Measurements from ENCODE around the gene L1CAM.

Gene L1CAM

GRCh38 chrX:153875391-153876111, 10.4 kb downstream of the L1CAM start:
- DNase-seq (ENCODE audit: low read depth), result peak; percentile 49

- no peak for DNase-seq (ENCODE audit: low read depth)
These were observed 11.4 kb downstream of the L1CAM start for GRCh38 chrX:153874366-153875125.

- DNase-seq (ENCODE audit: low read depth), result no peak
These were observed 11.9 kb downstream of the L1CAM start for GRCh38 chrX:153874085-153874365.

GRCh38 chrX:153873282-153874084, 12.5 kb downstream of the L1CAM start:
- DNase-seq (ENCODE audit: low read depth), result no peak

GRCh38 chrX:153871946-153872878, 13.8 kb downstream of the L1CAM start:
- DNase-seq (ENCODE audit: low read depth), result no peak

GRCh38 chrX:153871451-153871850, 14.5 kb downstream of the L1CAM start:
- no peak for DNase-seq (ENCODE audit: low read depth)

DNA sequence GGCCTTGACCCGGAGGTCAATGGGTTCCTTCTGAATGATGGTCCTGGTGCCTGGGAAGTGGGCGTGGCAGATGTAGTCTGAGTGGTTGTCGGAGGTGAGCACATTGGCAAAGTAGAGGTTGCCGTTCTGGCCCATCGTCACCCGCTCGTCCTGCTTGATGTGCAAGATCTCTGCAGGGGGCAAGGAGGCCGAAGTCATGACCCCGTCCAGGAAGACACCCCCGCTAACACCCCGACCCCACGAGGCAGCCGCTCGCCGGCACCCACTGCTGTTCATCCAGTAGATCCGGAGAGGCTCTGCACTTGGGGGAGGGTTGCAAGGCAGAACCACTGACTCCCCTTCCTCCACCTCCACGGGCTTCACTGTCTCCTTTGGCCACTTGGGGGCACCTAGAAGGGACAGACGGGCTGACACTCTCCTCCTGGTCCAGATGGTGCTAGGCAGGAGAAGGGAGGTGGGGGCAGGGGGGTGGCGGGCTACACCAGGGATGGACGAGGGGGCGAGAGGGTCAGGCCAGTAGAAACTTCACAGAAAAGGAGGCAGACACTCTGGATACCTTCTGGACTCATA, 15.1 kb downstream of the L1CAM start:
- DNase-seq (ENCODE audit: low read depth), result no peak

GRCh38 chrX:153870288-153870690, 15.7 kb downstream of the L1CAM start:
- DNase-seq (ENCODE audit: low read depth), result no peak

DNA sequence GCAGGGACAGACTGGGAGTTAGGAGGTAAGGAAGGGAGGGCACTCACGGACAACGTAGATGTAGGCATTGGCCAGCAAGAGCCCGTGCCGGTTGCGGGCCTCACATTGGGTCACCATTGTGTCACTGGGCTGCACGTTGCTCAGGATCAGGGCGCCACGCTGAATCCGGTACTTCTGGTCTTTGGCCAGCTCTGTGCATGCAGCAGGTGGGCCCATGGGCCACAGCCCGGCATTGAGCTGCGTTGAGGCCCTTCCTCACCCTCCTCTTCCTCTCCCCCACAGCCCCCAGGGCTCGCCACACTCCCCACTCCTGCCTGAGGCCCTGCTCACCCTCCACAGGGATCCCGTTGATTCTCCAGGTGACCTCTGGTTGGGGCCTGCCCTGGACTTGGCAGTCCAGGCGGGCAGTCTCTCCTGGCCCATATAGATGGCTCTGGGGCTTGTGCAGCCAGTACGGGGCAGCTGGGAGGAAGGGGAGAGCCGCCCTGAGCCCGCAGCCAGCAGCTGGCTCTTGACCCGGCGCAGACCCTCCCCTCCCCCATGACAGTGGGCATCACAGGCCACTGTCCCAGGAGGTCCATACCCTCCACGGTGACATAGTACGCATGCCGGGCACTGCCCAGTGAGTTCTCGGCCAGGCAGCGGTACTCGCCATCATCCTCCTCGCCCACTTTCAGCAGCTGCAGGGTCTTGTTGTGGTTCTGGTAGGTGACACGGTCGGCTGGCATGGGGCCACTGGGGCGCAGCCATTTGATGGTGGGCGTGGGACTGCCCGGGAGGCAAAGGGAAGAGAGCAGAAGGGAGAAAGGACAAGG, 16.3 kb downstream of the L1CAM start:
- no peak for DNase-seq (ENCODE audit: low read depth)

DNA sequence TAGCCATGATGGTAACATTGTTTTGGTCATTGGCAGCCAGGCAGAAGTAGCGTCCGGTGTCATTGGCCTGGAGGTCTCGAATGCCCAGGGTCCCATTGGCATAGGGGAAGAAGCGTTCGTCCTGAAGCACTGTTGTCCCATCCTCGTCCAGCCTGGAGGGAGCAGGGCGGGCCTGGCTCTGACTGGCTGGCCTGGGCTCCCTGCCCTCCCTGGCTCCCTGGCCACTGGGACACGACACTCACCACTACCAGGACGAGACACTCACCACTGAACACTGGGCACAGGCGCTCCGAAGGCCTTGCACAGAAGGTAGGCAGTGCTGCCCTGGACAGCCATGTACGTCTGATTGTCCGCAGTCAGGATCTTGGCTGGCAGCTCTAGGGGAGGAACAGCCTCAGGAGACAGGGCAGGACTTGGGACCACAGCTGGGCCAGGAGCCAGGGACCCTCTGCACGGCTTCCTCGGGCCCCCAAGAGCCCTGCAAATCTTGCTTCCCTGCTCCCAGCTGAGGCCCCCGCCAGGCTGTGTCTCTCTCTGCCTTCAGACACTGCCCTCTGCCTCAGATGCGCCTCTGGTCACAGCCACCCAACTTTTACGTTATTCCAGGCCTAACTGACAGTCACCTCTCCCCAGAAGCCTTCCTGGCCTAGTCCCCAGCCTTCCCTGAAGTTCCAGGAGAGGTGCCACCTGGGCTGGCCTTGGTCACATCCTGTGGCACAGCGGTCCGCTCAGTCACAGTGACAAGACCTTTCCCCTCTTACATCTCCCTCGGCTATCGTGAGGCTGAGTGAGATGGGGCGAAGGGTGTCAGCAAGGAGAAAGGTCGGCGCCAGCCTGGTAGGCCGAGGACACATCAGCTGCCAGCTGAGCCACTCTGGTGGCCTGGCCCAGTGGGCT, 17.1 kb downstream of the L1CAM start:
- DNase-seq (ENCODE audit: low read depth), result no peak

DNA sequence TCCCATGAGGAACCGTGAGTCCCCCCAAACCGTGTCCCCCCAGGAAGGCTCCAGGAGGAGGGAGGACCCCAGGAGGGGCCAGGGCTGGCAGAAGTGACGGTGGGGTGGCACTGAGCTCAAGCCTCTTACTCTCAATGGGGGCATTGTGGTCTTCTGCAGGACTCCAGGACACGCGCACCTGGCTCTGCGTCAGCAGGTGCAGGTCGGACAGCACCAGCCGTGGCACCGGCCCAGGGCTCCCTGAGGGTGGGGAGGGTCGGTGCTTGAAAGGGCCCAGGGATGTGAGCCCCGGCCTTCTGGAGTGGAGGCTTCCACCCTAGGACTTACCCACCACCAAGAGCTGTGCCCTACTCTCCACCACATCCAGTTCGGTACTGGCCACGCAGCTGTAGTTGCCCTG, 18.3 kb downstream of the L1CAM start:
- no peak for DNase-seq (ENCODE audit: low read depth)

DNA sequence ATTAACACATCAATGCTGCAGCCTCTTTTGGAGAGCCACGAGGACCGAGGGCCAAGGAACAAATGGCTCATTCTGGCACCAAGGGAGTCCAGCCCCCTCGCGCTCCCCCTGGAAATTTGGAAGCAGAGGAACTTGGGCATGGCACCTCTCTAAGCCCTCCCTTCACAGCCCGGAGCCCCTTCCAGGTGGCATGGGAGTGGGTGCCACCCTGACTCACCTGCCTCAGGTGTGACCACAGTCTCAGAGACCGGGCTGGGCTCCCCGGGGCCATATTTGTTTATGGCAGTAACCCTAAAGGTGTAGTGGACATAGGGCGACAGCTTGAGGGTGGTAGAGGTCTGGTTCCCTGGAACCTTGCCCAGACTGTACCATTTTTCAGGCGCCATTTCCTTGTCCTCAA, 18.8 kb downstream of the L1CAM start:
- no peak for DNase-seq (ENCODE audit: low read depth)

GRCh38 chrX:153866302-153867019, 19.5 kb downstream of the L1CAM start:
- no peak for DNase-seq (ENCODE audit: low read depth)

DNA sequence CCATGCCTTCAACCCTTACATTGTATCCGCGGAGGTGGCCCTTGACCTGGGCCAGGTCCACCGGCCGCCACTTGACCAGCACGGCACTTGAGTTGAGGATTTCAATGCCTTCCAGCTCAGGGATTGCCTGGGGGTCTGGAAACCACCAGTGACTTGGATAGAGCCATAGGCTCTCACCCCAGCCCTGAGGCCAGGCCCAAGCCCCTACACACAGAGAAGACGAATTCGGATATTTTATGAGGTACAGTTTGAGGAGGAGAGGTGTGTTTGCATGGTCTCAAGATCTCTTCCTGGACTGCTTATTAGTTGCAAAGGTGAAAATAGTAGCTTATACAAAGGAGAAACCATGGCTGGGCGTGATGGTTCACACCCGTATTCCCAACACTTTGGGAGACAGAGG, 20.3 kb downstream of the L1CAM start:
- no peak for DNase-seq (ENCODE audit: low read depth)

GRCh38 chrX:153865321-153865580, 20.7 kb downstream of the L1CAM start:
- DNase-seq (ENCODE audit: low read depth), result no peak

GRCh38 chrX:153864561-153865320, 21.2 kb downstream of the L1CAM start:
- DNase-seq (ENCODE audit: low read depth), result no peak

DNA sequence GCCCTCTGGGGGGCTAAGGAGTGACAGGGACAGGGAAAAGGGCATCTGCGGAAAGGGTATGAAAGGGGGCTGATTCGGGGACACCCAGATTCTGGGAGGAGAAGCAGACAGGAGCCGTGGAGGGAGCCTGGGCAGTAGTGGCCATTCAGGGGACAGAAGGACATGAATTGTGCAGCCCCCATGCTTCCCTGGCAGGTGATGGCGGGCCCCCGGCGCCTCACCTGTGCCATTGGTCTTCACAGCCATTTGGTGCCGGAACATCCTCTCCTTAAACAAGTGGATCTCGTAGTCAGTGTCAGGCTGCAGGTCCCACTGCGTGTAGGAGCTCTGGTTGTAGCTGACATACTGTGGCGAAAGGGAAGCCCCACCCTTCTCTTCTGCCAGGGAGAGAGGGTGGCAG, 21.9 kb downstream of the L1CAM start:
- no peak for DNase-seq (ENCODE audit: low read depth)

DNA sequence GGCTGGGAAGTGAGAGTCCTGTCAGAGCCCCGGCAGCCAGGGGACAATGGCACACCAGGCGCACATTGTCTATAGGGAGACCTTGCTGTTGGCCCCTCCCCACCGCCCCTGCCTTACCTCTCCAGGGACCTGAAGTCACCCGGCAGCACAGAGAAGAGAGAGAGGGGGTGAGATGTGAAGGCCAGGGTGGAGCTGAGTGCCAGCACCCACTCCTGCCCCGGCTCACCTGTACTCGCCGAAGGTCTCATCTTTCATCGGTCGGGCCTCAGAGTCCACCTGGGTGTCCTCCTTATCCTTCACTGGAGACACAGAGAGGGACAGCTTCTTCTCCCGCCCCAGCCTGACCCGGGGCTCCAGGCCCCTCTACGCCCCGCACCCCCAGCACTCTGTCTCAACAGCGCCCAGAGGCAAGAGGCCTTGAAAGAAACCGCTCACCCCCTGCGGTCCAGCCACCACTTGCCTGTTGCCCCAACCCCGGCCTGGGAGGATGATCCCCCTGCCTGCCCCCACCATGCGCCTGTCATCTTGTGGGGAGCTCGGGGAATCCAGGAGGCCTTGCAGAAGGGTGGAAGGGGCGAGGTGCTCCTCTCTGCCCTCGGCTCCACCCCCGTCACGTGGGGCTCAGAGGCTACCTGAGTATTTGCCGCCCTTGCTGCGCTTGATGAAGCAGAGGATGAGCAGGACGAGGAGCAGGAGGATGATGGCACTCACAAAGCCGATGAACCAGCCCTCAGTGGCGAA, 22.6 kb downstream of the L1CAM start:
- no peak for DNase-seq (ENCODE audit: low read depth)

All from activated T-cell treated with anti-CD3 and anti-CD28 coated beads for 48 hours (primary cell).